Activated T-helper 1 cell treated with anti-CD3 and anti-CD28 coated beads, Interleukin-12 subunit alpha, Interleukin-12 subunit beta, Interleukin-2, Interleukin-4 antibody, amounts not matched to agents 30 ng/mL and 10 ng/mL and 1 ng/mL, durations not matched to agents 14 hours and 24 hours and 36 hours (primary cell): ENCODE measurements around the gene GGCT. TPM values are rescaled to one million over a fixed set of nuclear protein-coding genes. Genes with fewer than 3 reads are reported as not detected.
"Not testable (repeated sequence)": the region's sequence is repeated elsewhere in the genome, so short reads cannot be mapped to it uniquely, and the experiment has no call there.

ENCODE experiments used
- DNase-seq: peaks from one replicate; pipeline ENCODE4 v3.0.0; 2021; ENCODE audit warnings: low spot score
- H3K27ac Mint-ChIP-seq: one replicate; pipeline ENCODE4 v1.8.0; 2021; ENCODE audit warnings: mild to moderate bottlenecking, mixed read lengths
- H3K27me3 Mint-ChIP-seq: one replicate; pipeline ENCODE4 v1.8.0; 2022; ENCODE audit warnings: mild to moderate bottlenecking, moderate library complexity, mixed read lengths; ENCODE audit not compliant: insufficient read depth
- H3K36me3 Mint-ChIP-seq: one replicate; pipeline ENCODE4 v1.8.0; 2021; ENCODE audit warnings: low read depth, mixed read lengths
- H3K4me1 Mint-ChIP-seq: one replicate; pipeline ENCODE4 v1.8.0; 2021; ENCODE audit warnings: low read depth, mixed read lengths
- H3K4me3 Mint-ChIP-seq: one replicate; pipeline ENCODE4 v1.8.0; 2021; ENCODE audit warnings: mild to moderate bottlenecking, moderate library complexity, mixed read lengths
- H3K9me3 Mint-ChIP-seq: one replicate; pipeline ENCODE4 v1.8.0; 2021; ENCODE audit warnings: mixed read lengths
- intact Hi-C: fragments of 100-400 bp; cut with micrococcal nuclease; formaldehyde crosslinking; loops from one replicate; pipeline ENCODE4 v1.15.1; 2024
- total RNA-seq: library from RNA; stranded (reverse); gene quantifications from 2 replicates; pipeline ENCODE4 v1.2.3, GENCODE V29; 2022

The GGCT gene
- 75.4 and 79.0 TPM in 2 replicates for total RNA-seq

- no peaks in the 10 kb centered on the region for H3K27me3 Mint-ChIP-seq
- intact Hi-C loops: loop anchor here (1.0 to 10.0 kb wide), 10 partner anchors 26 to 1990 kb away; partner anchors contain the start of genes AVL9, GARS1, LSM5 and MINDY4
- H3K9me3 Mint-ChIP-seq: peaks cover 4% of the 10 kb centered on the region
- H3K36me3 Mint-ChIP-seq: peaks cover 26% of the 10 kb centered on the region
- peak; percentile 96 for DNase-seq
- H3K4me1 Mint-ChIP-seq: peaks cover 53% of the 10 kb centered on the region
- peak within 1 kb of the TSS; percentile 89 for H3K27ac Mint-ChIP-seq
- peak within 1 kb of the TSS; percentile 87 for H3K4me3 Mint-ChIP-seq
Measured at GRCh38 chr7:30504301-30505173, at the start of gene GGCT. Gene GGCT (minus strand): TSS chr7:30504829. CDS start chr7:30504709, 120 bp downstream.

GRCh38 chr7:30553546-30553945 is 48.9 kb upstream of the GGCT start:
- no peak overlapping the region for H3K27ac Mint-ChIP-seq
- intact Hi-C loops: no loop called here
- H3K27me3 Mint-ChIP-seq: no peaks in the 10 kb centered on the region
- no peak overlapping the region for H3K4me3 Mint-ChIP-seq
- no peak for DNase-seq
- no peaks in the 10 kb centered on the region for H3K9me3 Mint-ChIP-seq
- H3K4me1 Mint-ChIP-seq: no peaks in the 10 kb centered on the region
- peaks cover 6% of the 10 kb centered on the region for H3K36me3 Mint-ChIP-seq

DNA sequence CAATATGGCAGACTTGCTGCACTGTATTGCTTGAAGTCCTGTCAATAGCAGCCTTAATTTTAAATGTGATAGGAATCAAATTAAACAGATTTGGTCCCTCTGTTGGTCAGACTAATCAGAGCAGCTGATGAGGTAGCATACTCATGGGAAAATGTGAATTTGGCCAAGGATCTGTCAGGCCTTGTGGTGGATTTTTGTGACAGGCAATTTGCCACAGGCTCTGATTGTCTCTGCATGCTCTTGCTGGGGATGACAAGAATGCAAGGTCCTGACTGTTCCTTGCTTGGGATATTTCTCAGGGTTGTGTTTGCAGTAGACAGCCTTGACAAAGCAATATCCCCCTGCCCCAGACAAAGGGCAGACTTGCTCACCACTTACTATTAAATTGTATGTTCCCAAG is 48.5 kb upstream of the GGCT start:
- no peak overlapping the region for H3K4me3 Mint-ChIP-seq
- H3K4me1 Mint-ChIP-seq: no peaks in the 10 kb centered on the region
- no peak overlapping the region for H3K27ac Mint-ChIP-seq
- peaks cover 6% of the 10 kb centered on the region for H3K36me3 Mint-ChIP-seq
- no peak for DNase-seq
- no peaks in the 10 kb centered on the region for H3K27me3 Mint-ChIP-seq
- H3K9me3 Mint-ChIP-seq: no peaks in the 10 kb centered on the region
- intact Hi-C loops: no loop called here

GRCh38 chr7:30552330-30552729 is 47.7 kb upstream of the GGCT start:
- H3K9me3 Mint-ChIP-seq: no peaks in the 10 kb centered on the region
- H3K4me3 Mint-ChIP-seq: no peak overlapping the region
- intact Hi-C loops: no loop called here
- H3K36me3 Mint-ChIP-seq: peaks cover 6% of the 10 kb centered on the region
- H3K27ac Mint-ChIP-seq: no peak overlapping the region
- H3K4me1 Mint-ChIP-seq: no peaks in the 10 kb centered on the region
- no peaks in the 10 kb centered on the region for H3K27me3 Mint-ChIP-seq
- no peak for DNase-seq

DNA sequence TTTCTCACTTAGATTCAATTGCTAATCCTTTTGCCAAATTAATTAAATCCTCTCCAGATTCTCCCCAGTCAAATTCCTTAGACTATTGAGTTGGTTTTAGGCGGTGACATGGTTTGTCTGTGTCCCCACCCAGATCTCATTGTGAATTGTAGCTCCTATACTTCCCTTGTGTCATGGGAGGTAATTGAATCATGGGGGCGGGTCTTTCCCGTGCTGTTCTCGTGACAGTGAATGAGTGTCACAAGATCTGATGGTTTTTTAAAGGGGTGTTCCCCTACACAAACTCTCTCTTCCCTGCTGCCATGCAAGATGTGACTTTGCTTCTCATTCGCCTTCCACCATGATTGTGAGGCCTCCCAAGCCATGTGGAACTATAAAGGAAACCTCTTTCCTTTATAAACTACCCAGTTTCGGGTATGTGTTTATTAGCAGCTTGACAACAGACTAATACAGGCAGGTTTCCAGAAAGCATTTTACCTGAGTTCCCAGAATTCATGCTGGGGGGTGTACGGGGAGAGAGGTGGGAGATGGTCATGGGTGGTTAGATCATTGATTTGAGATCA is 45.4 kb upstream of the GGCT start:
- Mint-ChIP-seq H3K4me3 (no peak overlapping the region), H3K9me3 (no peaks in the 10 kb centered on the region), H3K27me3 (no peaks in the 10 kb centered on the region), H3K4me1 (no peaks in the 10 kb centered on the region), H3K27ac (peak overlapping the region; percentile 10), H3K36me3 (peaks cover 6% of the 10 kb centered on the region)
- no peak for DNase-seq
- intact Hi-C loops: no loop called here

DNA sequence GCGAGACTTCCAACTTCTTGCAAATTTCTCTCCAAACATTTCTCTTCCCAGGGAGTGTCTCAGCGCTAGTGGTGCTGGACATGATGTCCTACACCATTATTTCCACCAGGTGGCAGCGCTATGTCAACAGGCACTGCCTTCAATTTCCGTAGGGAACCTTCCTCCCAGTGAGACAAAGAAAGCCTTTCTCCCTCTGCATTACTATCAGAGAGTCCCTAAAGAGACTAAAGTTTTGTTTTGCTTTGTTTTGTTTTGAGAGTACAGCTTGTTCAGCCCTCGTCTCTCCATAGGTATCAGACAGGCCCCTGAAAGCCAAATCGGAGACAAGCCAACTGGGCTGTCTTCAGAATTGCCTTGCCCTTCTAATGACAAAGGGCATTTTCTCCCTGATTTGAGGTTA is 44.2 kb upstream of the GGCT start:
- no peaks in the 10 kb centered on the region for H3K27me3 Mint-ChIP-seq
- H3K4me3 Mint-ChIP-seq: no peak overlapping the region
- intact Hi-C loops: loop anchor here (1.0 kb wide), 2 partner anchors 15 to 191 kb away; no protein-coding TSS in a partner anchor
- H3K4me1 Mint-ChIP-seq: no peaks in the 10 kb centered on the region
- H3K9me3 Mint-ChIP-seq: no peaks in the 10 kb centered on the region
- peaks cover 8% of the 10 kb centered on the region for H3K36me3 Mint-ChIP-seq
- DNase-seq: no peak
- no peak overlapping the region for H3K27ac Mint-ChIP-seq

- DNase-seq: no peak
- Mint-ChIP-seq H3K4me1 (no peaks in the 10 kb centered on the region), H3K27ac (no peak overlapping the region), H3K36me3 (peaks cover 11% of the 10 kb centered on the region), H3K27me3 (no peaks in the 10 kb centered on the region), H3K4me3 (no peak overlapping the region), H3K9me3 (no peaks in the 10 kb centered on the region)
- intact Hi-C loops: no loop called here
Measured at GRCh38 chr7:30546596-30546995, 42.0 kb upstream of the GGCT start.

- Mint-ChIP-seq H3K27ac (no peak overlapping the region), H3K27me3 (no peaks in the 10 kb centered on the region), H3K36me3 (peaks cover 11% of the 10 kb centered on the region), H3K9me3 (no peaks in the 10 kb centered on the region), H3K4me3 (no peak overlapping the region), H3K4me1 (no peaks in the 10 kb centered on the region)
- no peak for DNase-seq
- intact Hi-C loops: no loop called here
Measured at GRCh38 chr7:30545791-30546555, 41.3 kb upstream of the GGCT start.

- no peak for DNase-seq
- Mint-ChIP-seq H3K9me3 (no peaks in the 10 kb centered on the region), H3K36me3 (peaks cover 7% of the 10 kb centered on the region), H3K4me3 (no peak overlapping the region), H3K4me1 (no peaks in the 10 kb centered on the region), H3K27me3 (no peaks in the 10 kb centered on the region), H3K27ac (no peak overlapping the region)
- intact Hi-C loops: no loop called here
Measured at GRCh38 chr7:30543813-30544525, 39.3 kb upstream of the GGCT start.

DNA sequence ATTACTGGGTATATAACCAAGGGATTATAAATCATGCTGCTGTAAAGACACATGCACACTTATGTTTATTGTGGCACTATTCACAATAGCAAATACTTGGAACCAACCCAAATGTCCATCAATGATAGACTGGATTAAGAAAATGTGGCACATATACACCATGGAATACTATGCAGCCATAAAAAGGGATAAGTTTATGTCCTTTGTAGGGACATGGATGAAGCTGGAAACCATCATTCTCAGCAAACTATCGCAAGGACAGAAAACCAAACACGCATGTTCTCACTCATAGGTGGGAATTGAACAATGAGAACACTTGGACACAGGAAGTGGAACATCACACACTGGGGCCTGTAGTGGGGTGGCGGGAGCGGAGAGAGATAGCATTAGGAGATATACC is 38.5 kb upstream of the GGCT start:
- H3K9me3 Mint-ChIP-seq, H3K27ac Mint-ChIP-seq, H3K4me3 Mint-ChIP-seq, H3K36me3 Mint-ChIP-seq, H3K27me3 Mint-ChIP-seq, H3K4me1 Mint-ChIP-seq, DNase-seq, intact Hi-C loops: not testable (repeated sequence)

- Mint-ChIP-seq H3K36me3 (peaks cover 5% of the 10 kb centered on the region), H3K4me3 (no peak overlapping the region), H3K4me1 (peaks cover 4% of the 10 kb centered on the region), H3K9me3 (no peaks in the 10 kb centered on the region), H3K27me3 (no peaks in the 10 kb centered on the region), H3K27ac (no peak overlapping the region)
- no peak for DNase-seq
- intact Hi-C loops: no loop called here
Measured at GRCh38 chr7:30533886-30534285, 29.3 kb upstream of the GGCT start.

DNA sequence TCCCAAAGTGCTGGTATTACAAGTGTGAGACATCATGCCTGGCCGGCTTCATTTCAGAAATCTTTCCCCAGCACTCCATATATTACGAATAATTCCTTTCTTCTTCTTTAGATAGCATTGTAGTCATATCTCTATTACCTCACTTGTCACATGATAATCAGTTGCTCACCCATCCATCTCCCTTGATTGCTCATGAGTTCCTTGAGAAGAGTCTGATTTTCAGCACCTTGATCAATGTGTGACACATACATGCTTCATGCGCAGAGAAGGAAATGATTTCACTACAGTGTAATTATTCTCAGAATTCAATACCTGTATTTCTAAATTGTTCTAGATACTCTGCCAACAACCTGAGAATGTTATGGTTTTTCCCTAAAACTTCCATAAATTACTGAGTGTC is 26.7 kb upstream of the GGCT start:
- intact Hi-C loops: no loop called here
- Mint-ChIP-seq H3K27me3 (no peaks in the 10 kb centered on the region), H3K27ac (no peak overlapping the region), H3K4me1 (peaks cover 4% of the 10 kb centered on the region), H3K36me3 (peaks cover 3% of the 10 kb centered on the region), H3K4me3 (no peak overlapping the region), H3K9me3 (no peaks in the 10 kb centered on the region)
- DNase-seq: no peak
